Hippocampal formation (tissue), 2 donors: ENCODE measurements around the gene KLHL29.
A peak's percentile ranks its signal among the peaks of the same experiment; 100 is the strongest.

Experiments
- DNase-seq, 2 donors: peaks; one replicate each; lab custom pipeline; 2025; lab: John Stamatoyannopoulos, UW

Gene KLHL29

DNA sequence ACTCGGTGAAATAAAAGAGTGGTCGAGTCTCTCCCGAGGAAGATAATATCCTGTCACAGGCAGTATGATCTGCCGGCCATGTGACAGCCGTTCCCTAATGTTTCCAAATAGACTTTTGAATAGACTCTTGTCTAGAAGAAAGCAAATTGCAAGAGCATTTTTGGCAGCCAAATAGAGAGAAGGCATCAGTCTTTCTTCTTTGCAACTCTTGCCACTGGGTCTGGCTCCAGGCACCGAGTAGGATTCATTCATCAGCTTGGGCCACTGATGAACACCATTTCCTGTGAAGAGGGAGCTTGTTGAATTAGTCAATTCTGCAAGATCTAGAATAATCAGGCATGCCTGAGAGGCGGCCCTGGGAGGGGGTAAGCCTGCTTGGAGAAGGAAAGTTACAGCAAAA is 165.6 kb downstream of the KLHL29 start:
- DNase-seq = peak; percentile 36 to 44

DNA sequence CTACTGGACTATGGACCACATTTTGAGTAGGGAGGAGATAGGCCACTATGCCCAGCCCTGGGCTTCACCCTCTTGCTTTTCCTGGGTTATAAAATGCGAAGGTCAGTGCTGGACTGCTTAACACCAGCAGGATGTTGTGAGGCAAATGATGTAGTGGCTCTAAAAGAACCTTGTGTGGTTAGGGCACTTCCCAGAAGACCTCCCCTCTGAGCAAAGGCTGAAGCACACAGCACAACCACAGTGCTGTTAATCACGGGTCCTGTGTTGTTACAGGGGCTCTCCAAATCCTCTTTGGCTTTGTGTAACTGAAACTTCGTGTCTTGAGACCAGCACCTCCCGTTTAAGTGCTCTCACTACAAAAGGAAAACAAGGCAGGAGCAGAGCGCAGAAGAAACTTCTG is 166.9 kb downstream of the KLHL29 start:
- no peak for DNase-seq

DNA sequence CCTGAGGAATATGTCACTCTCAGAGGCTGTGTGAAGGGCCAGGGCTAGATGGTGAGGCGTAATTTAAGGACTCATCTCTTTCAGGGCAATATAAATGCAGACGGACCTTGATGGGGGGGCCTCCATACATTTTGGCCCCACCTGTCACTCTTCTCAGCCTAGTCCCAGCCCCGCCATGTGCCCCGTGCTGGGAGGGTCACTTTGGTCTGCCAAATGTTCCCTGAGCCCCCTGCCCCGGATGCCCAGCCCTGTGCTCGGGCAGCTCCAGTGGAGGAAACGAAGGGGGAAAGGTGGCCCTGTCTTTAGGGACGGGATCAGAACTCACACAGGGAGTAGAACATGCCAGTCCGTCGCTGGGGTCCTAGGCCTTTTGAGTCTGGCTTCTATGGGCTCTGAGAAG is 168.6 kb downstream of the KLHL29 start:
- no peak for DNase-seq

DNA sequence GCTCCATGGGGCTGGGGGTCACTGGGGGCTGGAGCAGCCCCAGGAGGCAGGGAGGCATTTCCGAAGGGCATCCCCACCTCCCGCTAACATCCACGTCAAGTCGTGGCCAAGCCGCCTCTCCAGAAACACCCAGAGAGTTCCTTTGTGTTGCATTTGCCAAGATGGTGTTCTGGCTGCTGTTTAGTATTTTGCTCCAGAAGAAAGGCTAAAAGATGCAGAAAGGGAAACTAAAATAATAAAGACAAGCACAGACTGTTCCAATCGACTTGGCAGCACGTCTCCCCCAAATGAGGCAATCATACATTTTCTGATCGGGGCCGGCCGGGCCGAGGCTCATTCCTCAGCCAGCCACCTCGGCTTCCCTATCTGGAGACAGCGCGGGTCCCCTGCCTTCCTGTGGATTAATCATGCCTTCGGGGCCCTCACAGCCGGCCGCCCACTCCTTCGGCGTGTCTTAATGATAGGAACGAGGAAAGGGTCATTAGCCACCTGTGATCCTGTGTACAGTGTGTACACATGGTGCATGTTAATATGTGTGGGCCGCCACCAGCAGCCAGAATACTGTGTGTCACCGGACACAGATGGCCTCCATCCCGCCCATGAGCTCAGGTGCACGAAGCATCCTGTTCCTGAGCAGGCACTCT is 169.2 kb downstream of the KLHL29 start:
- DNase-seq = no peak

DNA sequence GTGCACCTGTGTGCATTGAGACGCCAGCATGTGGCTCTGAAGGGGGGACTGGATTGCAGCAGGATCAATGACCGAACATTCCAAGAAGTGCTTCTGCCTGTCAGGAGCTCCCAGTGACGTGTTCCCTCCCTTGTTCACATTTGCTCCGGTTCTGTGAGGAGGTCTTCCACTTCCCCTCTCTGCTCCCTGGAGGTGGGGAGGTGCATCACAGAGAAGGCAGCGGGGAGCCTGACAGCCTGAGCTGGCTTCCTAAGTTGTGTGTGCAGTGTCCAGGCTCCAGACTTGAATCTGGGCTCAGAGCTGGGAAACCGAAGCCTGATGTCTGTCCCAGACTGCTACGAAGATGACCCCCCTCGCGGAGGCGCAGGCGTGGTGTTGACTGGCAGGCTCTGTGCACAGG is 171.0 kb downstream of the KLHL29 start:
- DNase-seq = no peak

DNA sequence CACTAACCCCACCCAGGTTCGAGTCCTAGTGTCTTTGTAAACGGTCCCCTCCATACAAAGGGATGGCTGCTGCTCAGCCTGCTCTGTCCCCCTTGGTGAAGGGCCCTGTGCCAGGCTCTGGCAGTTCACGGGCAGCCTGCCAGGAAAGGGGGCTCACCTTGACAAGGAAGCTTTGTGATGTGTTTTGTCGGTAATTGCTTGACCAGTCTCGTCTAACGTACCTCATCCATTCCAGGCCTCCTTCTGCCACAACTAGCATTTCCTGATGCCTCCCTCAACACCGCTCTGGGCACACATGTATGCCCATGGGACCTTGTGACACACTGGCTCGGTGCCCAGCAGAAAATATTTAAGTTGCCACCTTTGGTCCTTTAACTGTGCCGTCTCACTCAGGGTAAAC is 171.9 kb downstream of the KLHL29 start:
- DNase-seq = no peak

DNA sequence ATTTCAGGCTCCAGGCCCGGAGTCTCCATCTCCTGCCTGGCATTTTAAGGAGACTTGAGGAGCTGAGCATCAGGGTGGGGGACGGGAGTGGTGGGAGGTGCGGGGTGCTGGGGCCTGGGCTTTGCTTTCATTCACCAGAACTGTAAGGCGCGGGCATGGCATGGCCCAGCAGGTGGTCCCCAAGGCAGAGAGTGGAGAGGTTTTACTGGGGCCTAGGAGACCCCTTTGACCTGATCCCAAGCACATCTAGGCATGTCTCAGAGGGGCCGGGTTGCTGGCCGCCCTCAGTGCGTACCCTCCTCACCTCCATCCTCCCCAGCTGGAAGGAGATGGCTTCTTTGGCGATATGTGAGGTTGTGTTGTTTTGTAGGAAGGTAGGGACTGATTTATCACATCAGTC is 172.5 kb downstream of the KLHL29 start:
- DNase-seq = no peak

DNA sequence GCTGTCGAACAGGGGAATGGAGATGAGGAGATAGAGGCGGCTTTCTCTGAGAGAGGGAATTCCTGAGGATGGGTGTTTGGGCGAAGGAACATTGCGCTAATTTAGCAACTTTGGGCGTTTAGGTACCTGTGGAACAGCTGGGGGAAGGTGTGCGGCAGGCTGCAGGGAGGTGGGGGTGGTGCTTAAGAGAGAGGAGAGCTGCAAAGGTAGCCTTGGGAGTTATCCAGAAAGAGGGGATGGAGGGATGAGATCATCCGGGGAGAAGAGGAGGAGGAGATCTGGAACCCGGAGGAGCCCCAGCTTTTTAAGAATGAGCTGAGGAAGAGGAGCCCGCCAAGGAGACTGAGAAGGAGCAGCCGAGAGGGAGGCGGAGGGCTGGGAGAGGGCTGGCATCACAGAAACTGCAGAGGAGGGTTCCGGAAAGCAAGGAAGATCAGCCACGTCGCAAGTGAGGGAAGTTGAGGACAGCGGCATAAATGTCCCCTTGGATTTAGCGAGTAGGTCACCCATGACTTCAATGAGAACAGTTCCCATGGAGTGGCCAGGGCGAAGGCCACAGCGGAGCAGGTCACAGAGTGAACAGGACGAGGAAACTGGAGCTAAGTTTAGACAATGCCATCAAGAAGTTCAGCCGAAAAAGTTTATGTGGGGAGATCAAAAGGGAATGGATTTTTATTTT is 174.7 kb downstream of the KLHL29 start:
- no peak for DNase-seq

DNA sequence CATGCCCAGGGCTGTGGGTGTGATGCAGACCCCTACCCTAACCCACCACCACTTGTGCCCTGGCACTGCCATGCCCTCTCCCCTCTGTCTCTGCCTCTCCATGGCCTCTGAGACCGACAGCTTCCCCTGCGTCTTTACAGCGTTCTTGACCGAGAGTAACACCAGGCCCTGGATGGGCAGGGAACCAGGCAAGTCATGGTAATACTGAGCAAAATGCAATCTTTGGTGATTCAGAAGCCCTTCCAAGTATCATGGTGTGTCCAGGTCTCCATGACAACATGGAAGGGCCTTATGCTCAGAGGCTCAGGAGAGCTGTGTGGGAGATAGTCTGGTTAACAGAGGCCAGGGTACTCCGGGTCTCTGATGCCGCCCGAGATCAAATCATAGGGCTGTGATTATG is 176.1 kb downstream of the KLHL29 start:
- DNase-seq = no peak

DNA sequence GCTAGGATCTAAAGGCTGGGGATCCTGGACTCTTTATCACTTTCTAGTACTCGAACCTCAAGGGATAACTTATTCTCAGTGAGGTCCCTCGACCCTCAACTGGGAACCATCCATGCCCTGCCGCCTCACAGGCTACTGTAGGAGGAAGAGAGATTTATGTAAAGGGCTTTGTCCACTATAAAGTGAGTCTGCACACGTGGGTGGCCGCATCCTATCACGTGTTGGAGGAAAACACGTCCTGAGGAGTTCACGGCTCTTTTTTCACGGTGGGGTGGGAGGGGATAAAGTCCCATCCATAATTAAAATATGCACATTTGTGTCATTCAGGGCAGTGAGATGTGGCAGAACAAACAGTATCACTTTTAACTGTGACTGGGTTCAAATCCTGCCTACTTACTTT is 176.6 kb downstream of the KLHL29 start:
- DNase-seq = no peak

DNA sequence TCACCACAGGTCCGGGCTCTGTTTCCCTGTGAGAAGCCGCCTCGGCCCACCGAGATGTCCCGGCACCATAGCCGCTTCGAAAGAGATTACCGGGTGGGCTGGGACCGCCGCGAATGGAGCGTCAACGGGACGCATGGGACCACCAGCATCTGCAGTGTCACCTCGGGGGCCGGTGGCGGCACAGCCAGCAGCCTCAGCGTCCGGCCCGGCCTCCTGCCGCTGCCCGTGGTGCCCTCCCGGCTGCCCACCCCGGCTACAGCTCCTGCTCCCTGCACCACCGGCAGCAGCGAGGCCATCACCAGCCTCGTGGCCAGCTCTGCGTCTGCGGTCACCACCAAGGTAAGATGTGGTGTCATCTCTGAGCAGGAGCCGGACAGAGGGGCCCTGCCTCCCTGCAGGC is 177.2 kb downstream of the KLHL29 start:
- DNase-seq = no peak

DNA sequence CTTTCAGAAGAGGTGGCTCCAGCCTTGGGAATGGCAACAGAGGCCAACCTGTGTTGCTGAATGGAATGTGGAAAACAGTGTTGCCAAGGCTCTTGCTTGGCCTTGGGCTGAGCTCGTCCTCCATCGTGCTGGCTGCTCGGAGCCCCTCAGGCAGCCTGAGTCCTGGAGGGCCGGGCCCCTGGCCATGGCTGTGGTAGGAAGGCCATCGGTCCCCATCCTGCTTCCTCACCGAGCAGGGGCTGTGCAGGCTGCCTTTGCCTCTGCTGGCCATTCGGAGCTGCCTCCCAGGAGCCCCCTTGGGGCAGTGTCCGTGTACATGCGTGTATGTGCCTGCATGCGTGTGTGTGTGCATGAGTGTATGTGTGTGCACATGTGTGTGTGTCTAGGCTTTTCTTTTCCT is 178.2 kb downstream of the KLHL29 start:
- no peak for DNase-seq

DNA sequence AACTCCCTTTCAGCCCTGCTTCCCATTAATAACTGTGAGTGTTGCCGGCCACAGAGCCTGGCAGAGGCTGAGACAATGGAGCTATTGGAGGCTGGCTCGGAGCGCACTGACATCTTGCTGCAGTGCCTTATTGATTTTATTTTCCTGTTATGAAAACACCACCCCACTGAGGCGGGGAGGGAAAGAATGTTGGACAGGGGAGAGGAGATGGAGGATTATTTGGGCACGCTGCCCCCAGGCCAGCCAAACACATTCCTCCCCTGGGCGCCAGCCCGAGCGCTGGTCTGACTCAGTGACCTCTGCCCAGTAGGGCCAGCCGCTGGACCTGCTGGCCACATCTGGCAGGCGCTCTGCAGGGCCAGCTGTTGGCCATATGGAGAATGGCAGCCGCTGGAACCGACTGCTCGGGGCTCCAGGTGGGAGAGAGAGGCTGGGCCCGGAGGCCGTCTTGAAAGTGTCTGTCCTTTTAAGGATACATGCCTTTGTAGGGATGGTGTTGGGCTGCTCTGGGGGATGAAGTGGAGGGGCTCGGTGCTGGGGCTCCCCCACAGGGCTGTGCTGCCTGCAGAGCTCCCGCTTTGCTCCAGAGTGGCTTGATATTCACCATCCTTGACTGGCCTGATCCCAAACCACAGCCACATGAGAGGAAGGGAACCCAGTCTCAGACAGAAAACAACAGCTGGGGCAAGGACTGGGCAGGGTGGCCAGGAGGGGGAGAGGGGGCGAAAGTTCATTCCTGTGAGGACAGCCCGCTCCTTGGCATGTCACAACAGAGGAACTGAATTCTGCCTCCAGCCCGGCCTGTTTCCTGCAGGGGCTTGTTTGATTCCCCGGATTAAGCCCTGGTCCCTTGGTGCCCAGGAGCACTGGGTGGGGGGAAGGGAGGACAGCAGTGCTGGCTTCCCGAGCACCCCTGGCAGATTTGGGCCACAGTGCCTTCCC is 179.0 kb downstream of the KLHL29 start:
- DNase-seq = peak in 1 of 2 donors; percentile 65

DNA sequence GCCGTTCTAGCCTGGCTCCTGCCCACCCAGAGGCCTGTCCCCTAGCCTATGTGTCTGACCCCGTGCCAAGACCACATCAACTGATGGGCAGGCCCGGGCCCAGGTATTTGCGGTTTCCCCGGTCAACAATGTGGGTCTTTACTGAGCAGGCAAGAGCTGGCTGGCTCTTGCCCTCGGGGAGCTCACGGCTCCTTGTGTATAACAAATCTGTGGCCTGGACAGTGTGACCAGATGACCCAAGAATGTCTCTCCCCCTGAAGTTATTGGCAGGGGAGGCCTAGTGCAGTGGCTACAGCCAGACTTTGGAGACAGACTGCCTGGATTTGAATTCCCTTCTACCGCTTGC is 179.6 kb downstream of the KLHL29 start:
- no peak for DNase-seq

DNA sequence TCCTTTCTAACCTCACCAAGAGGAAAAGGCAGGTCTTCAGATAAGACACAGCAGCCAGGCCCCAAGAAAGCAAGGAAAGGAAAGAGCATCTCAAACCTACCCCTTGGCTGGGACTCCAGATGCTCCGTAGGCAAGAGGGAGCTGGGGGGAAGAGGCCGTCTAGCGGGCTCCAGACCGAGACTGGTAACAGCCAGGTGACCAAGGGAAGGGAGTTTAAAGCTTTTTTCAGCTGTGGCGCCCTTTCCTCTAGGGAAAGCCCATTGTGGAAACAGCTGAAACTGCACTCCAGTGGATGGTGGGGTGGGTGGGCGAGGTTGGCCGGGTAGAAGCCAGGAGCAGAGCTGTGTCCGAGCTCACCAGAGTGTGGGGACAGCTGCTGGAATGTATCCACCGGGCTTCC is 180.4 kb downstream of the KLHL29 start:
- DNase-seq = no peak

DNA sequence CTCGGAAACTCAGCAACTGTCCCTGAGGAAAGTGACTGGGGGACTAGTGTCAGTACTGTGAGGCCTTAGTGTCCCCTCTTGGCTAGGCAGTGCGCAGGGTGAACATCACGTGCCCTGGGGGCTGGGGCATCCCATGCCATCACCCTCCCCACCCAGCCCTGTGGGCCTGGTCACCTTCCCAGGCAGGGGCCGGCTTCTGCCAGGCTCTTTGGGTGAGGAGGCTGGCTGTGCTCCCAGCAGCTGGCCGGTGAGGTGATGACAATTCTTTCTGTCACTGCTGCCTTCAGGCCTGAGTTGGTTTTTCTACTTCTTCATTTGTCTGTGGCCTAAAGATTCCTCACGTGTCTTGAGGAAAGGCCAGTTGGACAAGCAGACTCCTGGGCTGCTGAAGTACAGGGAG is 180.8 kb downstream of the KLHL29 start:
- no peak for DNase-seq

DNA sequence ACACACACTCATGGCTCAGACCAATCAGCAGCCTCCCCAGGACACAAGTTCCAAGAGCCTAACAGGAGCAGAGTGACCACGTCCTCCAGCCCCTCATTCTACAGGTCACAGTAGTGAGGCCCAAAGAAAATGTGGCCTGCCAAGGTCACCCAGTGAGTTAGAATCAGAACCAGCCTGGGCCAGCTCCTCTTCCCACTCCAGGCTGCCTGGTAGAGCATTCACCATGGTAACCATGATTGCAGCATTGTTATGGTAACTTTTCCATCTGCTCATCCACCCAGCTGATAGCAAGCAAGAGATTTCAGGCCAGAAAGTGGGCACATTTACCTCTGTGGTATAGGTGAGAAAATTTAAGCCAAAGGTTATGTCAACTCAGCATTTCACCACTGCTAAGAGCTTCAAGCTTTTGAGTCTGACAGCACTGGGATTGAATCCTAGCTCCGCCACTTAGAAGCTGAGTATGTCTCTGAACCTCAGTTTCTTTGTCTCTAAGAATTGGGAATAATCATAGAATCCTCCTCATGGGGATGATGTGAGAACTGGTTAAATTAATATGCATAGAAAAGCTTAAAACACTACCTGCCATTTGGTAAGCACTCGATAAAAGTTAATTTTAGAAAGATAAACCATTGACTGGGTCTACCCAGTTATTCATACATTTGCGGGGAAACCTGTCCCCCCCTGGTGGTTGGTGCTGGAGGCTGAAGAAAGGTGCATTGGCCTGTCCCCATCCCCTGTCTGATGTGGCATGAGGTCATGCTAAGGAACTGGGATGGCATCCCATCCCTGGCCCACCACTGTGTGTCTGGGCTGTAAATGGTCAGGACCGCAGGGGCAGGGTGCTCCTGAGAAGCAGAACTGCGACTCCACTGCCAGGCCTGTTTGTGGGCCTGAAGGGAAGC is 181.5 kb downstream of the KLHL29 start:
- no peak for DNase-seq

DNA sequence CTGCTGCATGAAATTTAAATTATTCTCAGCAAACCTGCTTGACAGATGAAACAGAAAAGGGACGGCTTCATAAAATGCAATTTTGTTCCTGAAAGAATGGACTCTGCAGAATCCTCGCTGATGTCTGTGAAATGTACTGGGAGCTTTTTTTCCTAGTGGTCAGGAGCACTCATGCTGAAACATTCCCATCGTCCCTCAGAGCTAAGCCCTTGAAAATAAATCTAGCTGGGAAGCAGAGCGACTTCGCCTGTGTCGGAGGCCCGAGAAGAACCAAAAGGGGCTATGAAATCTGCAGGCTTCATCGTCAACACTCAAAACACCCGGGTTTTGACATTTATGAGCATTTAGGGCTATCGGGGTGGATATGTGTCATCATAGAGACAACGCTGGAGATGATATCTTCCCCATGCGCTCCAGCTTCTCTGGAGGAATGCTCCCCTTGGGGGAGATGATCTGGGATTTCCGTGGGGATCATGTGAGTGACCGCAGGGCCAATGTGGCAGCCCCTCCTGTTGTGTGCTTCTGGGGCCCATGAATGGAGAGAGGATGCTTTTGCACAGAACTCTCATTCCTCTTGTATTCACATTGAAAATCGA is 182.3 kb downstream of the KLHL29 start:
- no peak for DNase-seq

DNA sequence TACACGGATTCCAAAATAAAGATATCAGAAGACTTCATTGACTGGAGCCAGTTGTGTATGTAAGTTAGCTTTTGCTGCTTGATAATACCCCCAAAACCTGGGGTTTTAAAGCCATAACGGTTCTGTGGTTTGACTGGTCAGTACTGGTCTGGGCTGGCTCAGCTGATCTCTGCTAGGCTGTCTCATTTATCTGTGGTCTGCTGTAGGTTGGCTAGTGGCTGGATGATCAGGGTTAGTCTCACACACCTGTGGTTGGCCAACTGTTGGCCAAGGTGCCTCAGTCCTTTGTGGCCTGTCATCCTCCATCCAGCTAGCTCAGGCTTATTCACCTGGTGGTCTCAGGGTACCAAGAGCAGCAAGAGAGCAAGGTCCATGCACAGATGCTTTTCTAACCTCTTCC is 183.2 kb downstream of the KLHL29 start:
- no peak for DNase-seq

DNA sequence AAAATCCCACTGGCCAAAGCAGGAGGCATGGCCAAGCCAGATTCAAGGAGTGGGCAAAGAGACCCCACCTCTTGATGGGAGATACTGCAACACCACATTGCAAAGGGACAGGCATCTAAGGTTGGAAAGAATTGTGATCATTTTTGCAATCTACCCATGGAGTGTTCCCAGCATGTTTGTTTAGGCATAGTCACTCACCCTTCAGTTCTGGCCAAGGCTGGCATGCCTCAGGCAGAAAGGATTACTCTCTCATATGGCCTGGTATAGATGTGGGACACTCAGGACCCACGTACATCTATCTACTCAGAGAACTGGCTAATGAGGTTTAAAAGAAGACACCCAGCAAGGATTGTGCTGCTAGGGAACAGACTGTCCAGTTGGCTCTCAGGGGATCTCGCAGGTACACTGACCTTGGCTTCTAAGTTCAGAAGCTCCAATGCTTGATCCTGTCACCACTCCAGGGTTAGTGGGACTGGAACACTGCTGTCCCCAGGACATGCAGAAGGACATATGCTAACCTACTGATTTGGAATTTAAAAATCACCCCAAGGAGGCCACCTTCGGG is 183.7 kb downstream of the KLHL29 start:
- DNase-seq = no peak

DNA sequence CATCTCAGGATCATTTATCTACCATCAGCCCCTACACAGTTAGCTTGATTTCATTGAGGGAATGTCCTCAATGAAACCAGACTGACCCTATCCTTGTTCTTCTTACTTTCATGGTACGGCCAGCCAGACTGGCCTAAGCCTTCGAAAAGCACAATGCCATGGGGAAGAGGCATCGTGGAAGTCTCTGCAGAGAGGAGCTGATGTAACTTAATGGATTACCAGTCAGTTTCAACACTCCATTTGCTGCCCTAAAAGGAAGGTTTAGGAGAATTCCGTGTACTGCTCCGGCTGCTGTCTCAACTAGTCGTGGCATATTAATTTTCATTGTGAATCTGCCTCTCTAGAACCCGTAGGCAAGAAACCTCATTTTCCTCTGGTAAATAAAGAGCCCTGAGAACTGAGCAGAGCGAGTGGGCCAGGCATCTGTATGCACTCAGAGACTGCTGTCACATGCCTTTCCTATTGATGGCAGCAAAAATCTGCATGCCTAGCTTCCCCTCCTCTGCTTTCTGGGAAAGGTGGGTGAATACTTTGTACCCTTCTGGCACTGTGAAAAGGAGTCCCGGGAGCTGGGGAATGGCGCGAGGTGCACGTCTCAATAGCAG is 184.9 kb downstream of the KLHL29 start:
- DNase-seq = no peak
